NCI-H2081 (cell line): ENCODE measurements around the gene POLR2M.

Experiments
- DNase-seq, 2 experiments: peaks; one replicate each; lab custom pipeline; 2025; lab: John Stamatoyannopoulos, UW

The POLR2M gene

GRCh38 chr15:57692709-57693108 lies 13.8 kb upstream of the POLR2M start:
- no peak for DNase-seq

- no peak for DNase-seq
These were observed 12.2 kb upstream of the POLR2M start for GRCh38 chr15:57694279-57694678.

GRCh38 chr15:57696146-57696545 lies 10.4 kb upstream of the POLR2M start:
- DNase-seq: peak; percentile 52 to 70

- no peak for DNase-seq
These were observed 8.9 kb upstream of the POLR2M start for GRCh38 chr15:57697588-57697987.

GRCh38 chr15:57698243-57698642 lies 8.3 kb upstream of the POLR2M start:
- no peak for DNase-seq

- DNase-seq: no peak
These were observed 7.5 kb upstream of the POLR2M start for GRCh38 chr15:57698991-57699390.

- DNase-seq: no peak
These were observed 3.1 kb upstream of the POLR2M start for GRCh38 chr15:57703387-57703786.

- DNase-seq: no peak
These were observed 2.1 kb upstream of the POLR2M start for GRCh38 chr15:57704441-57704840.

GRCh38 chr15:57705746-57706404 lies 639 bp upstream of the POLR2M start:
- peak in 1 of 2 experiments; percentile 6 for DNase-seq

- DNase-seq: no peak
These were observed 1.5 kb downstream of the POLR2M start for GRCh38 chr15:57708047-57708446.

GRCh38 chr15:57718309-57718708 lies 11.8 kb downstream of the POLR2M start:
- no peak for DNase-seq

GRCh38 chr15:57720867-57721266 lies 14.4 kb downstream of the POLR2M start:
- DNase-seq: no peak

GRCh38 chr15:57726411-57726810 lies 19.9 kb downstream of the POLR2M start:
- no peak for DNase-seq

GRCh38 chr15:57727031-57727430 lies 20.5 kb downstream of the POLR2M start:
- DNase-seq: no peak

GRCh38 chr15:57728436-57728835 lies 21.9 kb downstream of the POLR2M start:
- DNase-seq: no peak

GRCh38 chr15:57730876-57731275 lies 24.4 kb downstream of the POLR2M start:
- no peak for DNase-seq

GRCh38 chr15:57731530-57732103 lies 25.1 kb downstream of the POLR2M start:
- no peak for DNase-seq

GRCh38 chr15:57732526-57733331 lies 26.2 kb downstream of the POLR2M start:
- peak; percentile 17 to 55 for DNase-seq

- no peak for DNase-seq
These were observed 28.3 kb downstream of the POLR2M start for GRCh38 chr15:57734860-57735259.

GRCh38 chr15:57735431-57735830 lies 28.9 kb downstream of the POLR2M start:
- DNase-seq: no peak

- DNase-seq: no peak
These were observed 29.4 kb downstream of the POLR2M start for GRCh38 chr15:57735891-57736290.

- DNase-seq: no peak
These were observed 30.1 kb downstream of the POLR2M start for GRCh38 chr15:57736591-57736990.

GRCh38 chr15:57738734-57739237 lies 32.3 kb downstream of the POLR2M start:
- DNase-seq: no peak
